Measurements from ENCODE around the gene CPTP.
A peak's percentile ranks its signal among the peaks of the same experiment; 100 is the strongest.

CPTP gene

DNA sequence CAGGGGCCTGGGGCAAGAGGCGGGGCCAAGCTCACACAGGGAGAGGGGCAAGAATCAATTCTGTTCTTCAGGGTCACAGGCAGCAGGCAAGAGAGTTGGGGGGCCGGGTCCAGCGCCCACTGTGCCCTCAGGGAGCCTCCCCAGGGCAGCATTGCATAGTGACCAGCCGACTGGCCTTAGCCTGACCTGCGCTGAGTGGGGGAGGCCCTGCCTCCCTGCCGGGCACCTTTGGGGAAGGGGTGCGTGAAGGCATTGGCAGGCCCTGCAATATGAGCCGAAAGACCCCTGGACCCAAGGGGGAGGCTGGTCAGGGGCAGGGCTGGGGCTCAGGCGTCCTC lies 32.2 kb upstream of the CPTP start:
- no peak for DNase-seq (ENCODE audit: low spot score)

DNA sequence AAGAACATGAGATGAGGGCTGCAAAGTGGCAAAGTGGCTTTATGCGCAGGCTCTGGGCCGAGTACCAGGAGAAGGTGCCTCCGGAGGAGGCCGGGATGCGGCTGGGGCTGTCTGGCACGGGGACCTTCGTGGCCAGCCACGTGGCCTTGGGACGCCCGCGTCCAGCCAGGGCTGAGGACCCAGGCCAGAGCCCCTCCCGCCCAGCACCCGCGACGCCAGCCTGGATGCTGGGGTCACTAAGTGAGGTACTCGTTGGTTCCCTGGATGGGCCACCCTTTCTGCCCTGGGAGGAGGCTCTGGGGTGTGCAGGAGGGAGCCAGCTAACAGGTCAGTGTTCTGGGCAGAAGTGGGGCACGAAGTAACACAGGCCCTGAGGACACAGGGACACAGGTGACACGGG lies 31.8 kb upstream of the CPTP start:
- no peak for DNase-seq (ENCODE audit: low spot score)

DNA sequence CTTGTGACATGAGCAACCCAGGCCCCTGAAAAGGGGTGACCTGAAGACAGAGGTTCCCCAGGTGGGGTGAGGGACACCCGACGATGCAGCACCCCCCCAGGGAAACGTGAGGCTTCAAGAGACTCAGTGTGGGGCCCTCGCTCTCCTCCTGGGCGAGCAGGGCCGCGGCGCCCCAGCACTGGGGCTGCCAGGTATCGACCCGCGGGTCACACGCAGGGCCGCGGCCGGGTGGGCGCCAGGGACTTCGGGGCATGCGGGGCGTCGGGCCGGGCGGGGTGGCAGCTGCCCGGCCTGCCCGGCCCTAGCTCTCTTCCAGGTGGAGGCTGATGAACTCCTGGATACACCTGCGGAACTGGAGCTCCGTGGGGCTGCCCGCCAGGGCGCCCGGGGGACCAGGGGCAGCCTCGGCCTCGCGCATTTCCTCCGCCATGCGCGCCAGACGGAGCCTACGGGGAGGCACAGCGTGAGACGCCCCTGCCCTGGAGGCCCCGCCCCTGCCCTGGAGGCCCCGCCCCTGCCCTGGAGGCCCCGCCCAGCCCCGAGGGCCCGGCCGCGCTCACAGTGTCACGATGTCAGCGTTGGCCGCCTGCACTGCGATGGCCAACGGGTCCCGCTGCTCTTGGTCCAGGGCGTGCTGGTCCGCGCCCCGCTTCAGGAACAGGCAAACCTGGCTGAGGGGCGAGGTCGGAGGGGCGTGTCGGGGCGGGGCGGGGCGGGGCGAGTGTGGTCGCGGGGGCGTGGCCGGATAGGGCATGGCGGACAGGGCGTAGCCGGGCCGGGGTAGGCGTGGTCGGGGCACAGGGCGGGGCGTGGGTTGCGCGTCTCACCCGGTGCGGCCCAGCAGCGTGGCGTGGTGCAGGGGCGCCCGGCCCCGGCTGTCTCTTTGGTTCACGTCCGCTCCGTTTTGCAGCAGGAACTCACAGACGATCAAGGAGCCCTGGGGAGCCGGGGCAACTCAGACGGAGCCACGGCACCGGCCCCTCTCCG lies 31.0 kb upstream of the CPTP start:
- no peak for DNase-seq (ENCODE audit: low spot score)

DNA sequence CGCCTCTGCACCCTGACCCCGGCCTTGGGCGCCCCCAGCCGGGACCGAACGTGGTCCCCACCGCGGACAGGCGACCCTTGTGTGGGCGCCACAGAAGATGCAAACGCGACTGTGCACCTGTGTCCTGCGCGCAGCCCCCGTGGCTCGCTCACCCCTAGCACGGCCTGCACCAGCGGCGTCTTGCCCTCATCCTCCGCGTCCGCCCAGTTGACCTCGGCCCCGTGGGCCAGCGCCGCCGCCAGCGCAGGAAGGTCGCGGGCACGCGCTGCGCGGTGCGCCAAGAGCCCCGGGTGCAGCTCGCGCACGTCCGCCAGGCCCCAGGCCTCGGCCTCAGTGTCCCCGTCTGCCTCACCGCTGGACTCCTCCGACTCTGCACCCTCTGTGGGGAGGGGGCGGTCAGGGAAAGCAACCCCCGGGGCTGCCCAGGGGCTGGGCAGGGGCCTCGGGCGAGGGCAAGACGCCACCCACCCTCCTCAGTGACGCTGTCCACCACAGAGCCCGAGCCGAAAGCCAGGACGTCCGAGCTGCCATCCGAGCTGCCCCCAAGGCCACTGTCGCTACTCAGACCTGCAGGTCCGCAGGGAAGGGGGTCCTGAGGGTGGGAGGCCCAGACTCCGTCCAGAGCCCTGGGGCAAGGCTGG lies 30.2 kb upstream of the CPTP start:
- DNase-seq (ENCODE audit: low spot score) = no peak

DNA sequence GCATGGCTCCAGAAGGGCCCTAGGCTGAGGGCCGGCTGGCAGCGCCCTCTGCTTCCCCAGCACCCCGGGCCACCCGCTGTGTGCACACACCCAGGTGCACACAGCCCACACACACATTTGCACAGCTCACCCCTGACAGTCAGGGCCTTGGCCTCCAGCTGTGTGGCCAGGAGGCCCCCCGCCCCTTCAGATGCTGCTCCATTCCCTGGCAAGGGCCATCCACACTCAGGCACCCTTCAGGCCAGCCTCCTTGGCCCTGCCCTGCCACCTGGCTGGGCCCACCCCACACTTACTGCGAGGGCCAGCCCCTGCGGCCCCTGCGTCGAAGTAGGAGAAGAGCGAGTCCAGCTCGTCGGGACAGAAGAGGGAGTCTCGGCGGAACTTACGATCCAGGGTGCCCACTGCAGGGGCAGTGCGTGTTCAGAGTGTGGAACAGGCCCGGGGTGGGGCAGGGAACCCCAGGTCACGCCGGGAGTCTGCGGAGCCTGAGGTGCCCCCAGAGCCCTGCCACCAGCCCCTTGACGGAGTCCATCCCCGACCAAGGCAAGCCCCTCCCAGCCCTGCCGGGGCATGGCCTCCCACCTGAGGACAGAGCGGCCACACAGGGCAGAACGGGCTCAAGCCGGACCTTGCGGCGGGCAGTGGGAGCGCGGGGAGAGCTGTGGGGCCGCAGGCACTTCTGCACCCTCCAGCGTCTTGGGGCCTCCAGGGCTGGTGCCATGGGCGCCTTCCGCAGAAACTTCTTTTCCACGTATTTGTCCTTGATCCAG lies 29.3 kb upstream of the CPTP start:
- no peak for DNase-seq (ENCODE audit: low spot score)

DNA sequence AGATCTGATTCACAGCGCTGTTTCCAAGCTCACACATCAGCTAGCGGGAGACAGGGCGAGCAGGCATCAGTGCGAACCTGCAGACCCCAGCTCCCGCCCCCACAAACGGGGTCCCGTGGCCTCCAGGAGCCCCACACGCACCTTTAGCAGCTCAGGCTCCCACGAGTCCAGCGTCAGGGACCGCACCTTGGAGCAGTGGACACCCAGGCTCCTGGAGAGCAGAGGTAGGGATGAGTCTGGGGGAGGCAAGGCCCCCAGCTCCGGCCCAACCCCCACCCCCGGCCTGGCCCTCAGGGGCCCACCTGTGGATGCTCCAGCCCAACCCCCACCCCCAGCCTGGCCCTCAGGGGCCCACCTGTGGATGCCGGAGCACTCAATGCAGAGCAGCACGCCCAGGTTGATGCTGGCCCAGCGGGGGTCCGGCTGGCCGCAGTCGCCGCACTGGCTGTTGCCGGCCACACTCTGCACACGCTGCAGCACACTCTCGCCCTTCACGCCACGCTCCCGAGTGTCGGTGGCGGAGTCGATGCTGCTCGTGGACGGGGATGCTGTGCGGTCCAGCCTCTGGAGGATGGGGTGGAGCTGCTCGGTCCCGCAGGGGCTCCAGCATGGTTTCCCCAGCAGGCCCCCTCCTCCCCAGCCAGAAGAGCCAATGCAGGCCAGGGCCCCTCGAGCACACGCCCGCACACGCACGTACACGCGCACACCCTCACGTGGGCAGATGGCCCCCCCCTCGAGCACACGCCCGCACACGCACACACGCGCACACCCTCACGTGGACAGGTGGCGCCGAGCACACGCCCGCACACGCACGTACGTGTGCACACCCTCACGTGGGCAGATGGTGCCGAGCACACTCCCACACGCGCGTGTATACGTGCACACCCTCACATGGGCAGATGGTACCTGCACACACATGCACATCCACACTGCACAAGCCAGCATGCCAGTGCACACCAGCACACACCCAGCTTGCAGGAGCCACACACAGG lies 28.2 kb upstream of the CPTP start:
- no peak for DNase-seq (ENCODE audit: low spot score)

DNA sequence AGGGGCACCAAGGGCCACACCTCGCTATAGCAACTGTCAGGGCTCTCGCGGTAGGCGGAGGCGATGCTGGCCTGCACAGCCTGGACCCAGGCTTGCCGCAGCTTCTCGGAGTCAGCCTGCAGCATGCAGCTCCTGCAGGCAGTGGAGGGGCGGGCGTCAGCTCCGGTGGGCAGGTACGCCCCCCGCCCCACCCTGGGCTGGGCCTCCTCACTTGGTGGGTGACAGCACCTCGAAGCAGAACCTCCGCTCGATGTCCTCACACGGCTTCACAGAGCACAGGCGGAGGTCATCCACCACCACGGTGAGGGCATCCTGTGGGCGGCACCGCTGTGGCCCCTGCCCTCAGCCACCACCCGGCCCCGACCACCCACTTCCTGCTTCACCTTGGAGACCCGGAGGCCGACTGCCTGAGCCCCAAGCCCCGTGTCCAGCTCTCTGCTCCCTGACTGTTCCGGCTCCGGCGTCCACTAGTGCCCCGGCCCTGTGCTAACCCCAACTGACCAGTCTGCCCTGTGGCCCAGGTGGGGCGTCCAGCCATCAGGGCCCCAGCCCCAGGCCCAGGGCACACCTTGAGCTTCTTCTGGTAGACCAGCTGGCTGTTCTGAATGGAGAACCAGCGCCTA lies 26.7 kb upstream of the CPTP start:
- no peak for DNase-seq (ENCODE audit: low spot score)

DNA sequence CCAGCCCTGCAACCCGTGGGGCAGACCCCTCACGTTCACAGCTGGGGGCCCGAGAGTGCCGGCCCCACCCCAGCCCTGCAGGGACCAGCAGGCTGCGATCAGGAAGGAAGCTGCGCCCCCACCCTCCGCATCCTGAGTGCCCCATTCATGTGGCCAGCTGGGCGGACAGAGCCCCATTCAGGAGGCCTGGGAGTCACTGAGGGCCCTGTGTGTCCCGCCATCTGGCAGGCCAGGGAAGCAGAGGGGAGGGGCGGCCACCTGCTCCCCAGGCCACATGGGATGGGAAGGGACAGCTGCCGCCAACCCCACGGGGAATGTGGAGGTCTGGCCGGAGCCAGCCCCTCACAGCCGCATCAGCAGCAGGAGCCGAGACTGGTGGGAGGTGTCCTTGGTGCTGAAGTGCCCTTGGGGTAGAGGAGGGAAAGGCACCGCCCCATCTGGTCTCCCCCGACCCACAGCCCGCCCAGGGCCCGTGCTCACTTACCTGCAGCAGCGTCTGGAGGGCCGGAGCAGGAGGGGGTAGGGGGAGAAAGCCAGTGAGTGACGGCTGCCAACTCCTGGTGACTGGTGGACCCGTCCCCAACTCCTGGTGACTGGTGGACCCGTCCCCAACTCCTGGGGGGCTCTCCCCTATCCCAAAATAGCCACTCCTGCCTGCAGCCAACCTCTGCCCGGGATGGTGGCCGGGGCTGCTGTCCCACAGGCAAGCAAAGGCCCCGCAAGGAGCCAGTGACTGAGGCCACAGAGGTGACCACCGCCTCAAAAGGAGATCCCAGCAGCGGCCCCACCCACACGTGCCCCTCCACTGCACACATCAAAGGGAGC lies 25.5 kb upstream of the CPTP start:
- peak; percentile 61 for DNase-seq (ENCODE audit: low spot score)

DNA sequence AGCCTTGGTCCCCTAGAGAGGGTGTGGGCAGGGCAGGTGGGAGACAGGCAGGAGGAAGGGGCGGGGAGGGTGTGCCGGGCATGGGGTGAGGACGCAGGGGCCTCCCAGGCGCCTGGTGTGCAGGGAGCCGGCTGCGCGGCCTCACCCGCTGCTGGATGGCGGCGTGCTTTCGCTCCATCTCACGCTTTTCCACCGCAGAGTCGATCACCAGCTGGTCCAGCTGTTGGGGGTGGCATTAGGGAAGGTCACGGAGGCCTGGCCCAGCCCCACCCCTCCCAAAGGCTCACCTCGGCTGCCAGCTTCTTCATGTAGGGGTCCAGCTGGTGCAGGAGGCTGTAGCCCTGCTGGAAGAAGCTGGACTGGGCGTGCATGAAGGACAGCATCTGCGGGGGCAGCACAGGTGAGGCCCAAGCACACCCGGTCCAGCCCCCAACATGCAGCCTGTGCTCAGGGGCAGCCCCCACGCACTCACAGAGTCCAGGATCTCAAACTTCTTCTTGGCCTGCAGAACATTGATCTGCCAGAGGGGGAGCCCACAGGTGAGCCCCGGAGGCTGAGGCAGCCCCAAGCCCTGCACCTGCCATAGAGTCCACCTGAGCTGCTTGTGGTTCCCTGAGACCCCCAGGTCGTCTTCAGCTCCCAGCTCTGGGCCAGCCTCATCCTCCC lies 24.8 kb upstream of the CPTP start:
- peak; percentile 34 for DNase-seq (ENCODE audit: low spot score)

DNA sequence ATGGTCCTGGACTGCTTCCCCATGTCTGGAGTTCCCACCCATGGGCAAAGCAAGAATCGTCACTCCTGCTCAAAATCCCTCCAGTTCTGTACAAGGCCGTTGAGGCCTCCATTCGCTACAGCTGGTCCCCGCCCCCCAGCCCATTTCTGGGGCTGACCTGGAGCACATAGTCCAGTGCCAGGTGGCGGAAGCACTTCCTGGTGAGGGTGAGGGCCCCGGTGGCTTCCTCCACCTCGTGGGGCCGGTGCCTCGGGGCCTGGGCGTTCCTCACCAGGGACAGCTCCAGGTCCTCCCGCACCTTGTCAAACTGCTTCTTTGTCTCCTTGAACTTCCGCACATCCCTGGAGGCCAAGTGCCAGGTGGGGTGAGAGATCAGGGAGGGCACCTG lies 24.3 kb upstream of the CPTP start:
- no peak for DNase-seq (ENCODE audit: low spot score)

DNA sequence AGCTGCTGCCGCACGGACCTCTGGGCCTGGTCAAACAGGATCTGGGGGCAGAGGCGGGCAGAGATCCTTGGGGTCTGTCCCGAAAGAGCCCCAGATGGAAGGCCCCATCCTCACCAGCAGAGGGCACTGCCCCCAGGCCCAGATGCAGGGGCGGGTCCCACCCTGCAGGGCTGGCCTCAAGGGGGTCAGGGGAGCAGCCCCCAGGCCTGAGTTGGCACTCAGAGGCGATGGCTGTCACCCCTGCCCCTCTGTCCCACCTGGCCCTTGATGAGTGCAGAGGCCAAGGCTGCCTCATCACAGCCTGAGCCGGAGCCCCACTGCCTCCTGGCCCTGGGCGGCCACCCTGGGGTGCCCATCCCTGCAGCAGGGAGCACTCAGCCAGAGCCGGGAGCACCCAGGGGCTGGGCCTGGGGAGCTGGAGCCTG lies 22.6 kb upstream of the CPTP start:
- DNase-seq (ENCODE audit: low spot score) = no peak

DNA sequence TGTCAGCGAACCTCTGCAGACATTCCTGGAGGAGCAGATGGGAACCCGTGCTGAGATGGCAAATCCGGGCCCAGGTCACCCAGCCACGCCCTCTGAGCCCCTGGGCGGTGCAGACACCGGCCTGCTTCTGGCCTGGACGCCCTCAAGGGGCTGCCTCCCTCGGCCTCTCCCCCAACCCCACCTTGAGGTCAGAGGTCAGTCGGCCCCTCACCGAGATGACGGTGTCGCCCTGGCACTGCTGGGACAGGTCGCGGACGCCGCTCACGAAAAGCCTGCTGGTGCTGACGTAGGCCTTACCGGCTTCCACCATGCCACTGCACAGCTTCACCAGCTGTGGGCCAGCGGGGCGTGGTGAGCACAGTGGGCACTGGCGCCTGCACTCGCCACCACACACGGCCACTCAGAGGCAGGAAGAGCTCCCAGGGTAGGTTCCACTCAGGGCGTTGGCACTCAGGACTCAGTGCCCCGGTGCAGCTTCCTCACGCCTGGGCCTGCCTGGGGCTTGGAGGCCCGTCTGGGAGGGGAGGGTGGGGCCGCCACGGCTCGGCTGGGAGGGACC lies 21.6 kb upstream of the CPTP start:
- peak; percentile 28 for DNase-seq (ENCODE audit: low spot score)

DNA sequence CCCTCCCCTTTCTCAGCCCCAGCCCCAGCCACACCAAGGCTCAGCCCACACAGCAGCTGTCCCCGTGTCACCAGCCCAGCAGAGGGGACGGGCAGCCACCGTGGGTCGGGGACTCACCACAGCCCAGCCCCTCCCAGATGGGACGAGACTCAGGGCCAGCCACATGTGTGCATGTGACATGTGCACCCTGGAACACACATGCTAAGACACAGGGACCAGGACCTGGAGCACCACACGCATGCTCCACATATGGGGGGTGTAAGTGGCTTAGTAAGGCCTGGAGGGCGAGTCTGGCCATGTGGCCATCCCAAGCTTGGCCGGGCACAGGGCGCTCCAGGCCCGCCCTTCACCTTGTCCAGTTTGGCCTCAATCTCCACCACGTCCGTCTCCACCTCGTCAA lies 20.9 kb upstream of the CPTP start:
- DNase-seq (ENCODE audit: low spot score) = peak; percentile 31

DNA sequence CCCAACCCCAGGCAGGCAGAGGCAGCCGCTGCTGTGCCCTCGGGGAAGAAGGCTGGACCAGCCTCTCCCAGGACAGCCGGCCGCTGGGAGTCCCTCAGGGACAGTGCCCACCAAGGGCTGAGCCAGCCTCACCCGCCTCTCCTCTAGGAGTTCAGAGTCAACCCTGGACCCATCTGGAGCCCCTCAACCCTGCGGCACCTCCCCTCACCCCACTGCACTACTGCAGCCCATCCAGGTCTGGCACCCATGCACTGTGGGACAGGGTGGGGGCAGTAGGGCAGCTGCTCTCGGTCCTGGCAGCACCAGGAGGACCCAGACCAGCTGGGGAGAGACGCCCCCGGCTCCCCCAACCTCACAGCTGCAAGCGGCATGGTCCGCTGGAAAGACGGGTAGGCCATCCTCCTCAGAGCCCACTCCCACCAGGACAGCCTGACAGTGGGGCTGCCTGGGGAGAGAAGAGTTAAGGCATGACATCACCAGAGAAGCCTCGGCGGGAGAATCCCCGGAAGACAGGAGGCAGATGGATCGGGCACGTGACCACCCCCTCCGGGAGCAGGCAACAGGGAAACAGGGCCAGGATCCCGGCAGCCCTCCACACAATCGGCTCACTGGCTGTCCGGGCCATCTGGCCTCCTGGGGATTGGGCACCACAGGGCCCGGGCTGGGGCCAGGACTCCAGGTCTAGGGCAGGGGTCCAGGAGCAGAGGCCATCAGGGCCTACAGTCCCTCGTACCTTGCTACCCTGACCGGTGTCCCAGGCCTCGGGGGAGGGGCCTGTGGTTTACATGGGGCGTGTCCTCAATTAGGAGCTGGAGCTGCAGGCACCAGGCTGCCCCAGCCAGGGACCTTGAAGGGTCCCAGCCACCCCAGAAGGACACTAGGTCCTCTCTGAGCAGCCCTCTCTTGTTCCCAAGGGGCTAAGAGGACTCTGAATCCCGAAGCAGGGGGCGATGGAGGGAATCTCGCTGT lies 20.0 kb upstream of the CPTP start:
- peak; percentile 92 for DNase-seq (ENCODE audit: low spot score)

DNA sequence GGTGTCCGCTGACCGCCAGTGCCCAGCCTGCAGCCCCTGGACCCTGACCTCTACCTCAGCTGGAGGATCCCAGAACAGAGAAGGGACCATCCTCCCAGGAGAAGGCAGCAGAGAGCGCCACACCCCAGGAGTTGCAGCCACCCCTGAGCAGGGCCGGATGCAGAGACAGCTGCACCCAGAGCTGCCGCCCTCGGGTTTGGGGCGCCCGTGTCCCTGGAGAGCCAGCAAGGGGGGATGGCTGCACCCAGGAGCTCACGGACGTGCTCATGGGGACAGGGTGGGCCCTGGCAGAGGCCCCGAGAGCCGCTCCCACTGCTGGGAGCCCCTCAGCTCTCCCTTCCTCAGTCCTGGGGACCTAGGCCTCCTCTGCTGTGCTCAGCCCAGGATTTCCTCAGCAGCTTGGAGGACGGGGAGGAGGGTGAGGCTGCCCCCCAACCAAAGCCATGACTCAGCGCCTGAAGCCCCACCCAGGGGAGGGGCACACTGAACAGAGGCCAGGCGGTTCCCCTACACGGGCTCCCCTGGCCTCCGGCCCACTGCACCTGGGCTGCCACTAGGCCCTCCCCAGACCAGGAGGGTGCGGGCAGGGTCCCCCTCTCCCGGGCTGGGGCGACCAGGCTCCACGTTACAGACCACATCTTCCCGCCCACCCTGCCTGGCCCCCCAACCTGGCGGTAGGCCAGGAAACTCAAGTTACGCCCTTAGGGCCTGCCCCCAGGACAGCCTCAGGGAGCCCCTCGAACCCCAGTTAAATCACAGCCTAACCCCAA lies 19.1 kb upstream of the CPTP start:
- peak; percentile 42 for DNase-seq (ENCODE audit: low spot score)

DNA sequence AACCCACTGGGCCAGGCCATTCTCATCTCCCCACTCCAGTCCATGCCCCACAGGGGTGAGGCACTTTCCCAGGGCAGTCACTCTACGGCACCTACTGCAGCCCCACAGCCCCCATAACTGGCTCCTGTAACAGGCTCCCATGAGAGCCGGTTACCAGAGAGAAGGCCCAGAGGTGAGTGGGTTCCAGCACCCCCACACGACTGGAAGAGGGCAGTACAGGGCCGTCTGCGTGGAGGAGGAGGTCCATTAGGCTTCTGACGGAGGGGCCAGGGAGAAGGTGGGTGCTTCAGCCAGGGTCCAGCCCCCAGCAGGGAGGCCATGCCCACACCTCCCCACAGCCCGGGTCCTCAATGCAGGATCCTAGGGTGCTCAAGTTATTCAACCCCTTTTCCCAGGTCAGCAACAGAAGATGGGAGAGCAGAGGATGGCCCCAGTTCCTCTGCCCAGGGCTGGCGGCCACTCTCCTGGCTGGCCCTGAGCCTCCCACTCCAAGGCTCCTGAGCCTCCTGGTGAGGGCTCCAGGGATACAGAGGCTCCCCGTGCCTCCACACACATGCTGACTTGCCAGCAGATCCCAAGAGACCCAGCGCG lies 18.4 kb upstream of the CPTP start:
- peak; percentile 50 for DNase-seq (ENCODE audit: low spot score)

Data from cerebellar cortex (tissue), 1 donor.